Activated CD4-positive, alpha-beta T cell treated with anti-CD3 and anti-CD28 coated beads, Interleukin-2, amount 10 ng/mL, durations not matched to agents 7 days and 5 days (primary cell): ENCODE measurements around the gene STX12. TPM values are rescaled to one million over a fixed set of nuclear protein-coding genes. Genes with fewer than 3 reads are reported as not detected.
"Not testable (repeated sequence)": the region's sequence is repeated elsewhere in the genome, so short reads cannot be mapped to it uniquely, and the experiment has no call there.

Experiments
- CTCF ChIA-PET: fragments of 350-600 bp; sonication (Branson Sonifier 250); formaldehyde crosslinking; loops from one replicate; lab custom pipeline; 2021; ENCODE audit warnings: antibody characterized with exemption; lab: Charles Lee
- POLR2A ChIA-PET: fragments of 350-600 bp; sonication (Branson Sonifier 250); formaldehyde crosslinking; loops from one replicate; lab custom pipeline; 2021; ENCODE audit warnings: antibody characterized with exemption; lab: Charles Lee
- DNase-seq: peaks from one replicate; pipeline ENCODE4 v3.0.0-alpha.2; 2020
- H3K27ac Mint-ChIP-seq: one replicate; pipeline ENCODE4 v1.8.0; 2021; ENCODE audit warnings: mild to moderate bottlenecking, moderate library complexity, mixed read lengths
- H3K27me3 Mint-ChIP-seq: one replicate; pipeline ENCODE4 v1.8.0; 2021; ENCODE audit warnings: mixed read lengths
- H3K36me3 Mint-ChIP-seq: one replicate; pipeline ENCODE4 v1.8.0; 2021; ENCODE audit warnings: low read depth, mixed read lengths
- H3K4me1 Mint-ChIP-seq: one replicate; pipeline ENCODE4 v1.8.0; 2021; ENCODE audit warnings: mixed read lengths
- H3K4me3 Mint-ChIP-seq: one replicate; pipeline ENCODE4 v1.8.0; 2021; ENCODE audit warnings: mild to moderate bottlenecking, moderate library complexity, mixed read lengths
- H3K9me3 Mint-ChIP-seq: one replicate; pipeline ENCODE4 v1.8.0; 2021; ENCODE audit warnings: mixed read lengths
- total RNA-seq, 2 experiments: library from RNA; stranded (reverse); gene quantifications; one replicate each; pipeline ENCODE4 v1.2.3, GENCODE V29; 2021

The STX12 gene
- total RNA-seq, 2 experiments from 2014 or later, result 25.4 to 28.7 TPM

- Mint-ChIP-seq H3K27ac (no peak overlapping the region), H3K36me3 (peaks cover 15% of the 10 kb centered on the region), H3K4me3 (no peak overlapping the region), H3K27me3 (no peaks in the 10 kb centered on the region), H3K4me1 (peaks cover 24% of the 10 kb centered on the region), H3K9me3 (no peaks in the 10 kb centered on the region)
- no peak for DNase-seq
- POLR2A ChIA-PET, result no interaction called here
- CTCF ChIA-PET, result no interaction called here
Observed at GRCh38 chr1:27779122-27779521, 6.1 kb downstream of the STX12 start.

- POLR2A ChIA-PET, result no interaction called here
- Mint-ChIP-seq H3K9me3 (no peaks in the 10 kb centered on the region), H3K4me1 (peaks cover 6% of the 10 kb centered on the region), H3K27me3 (no peaks in the 10 kb centered on the region), H3K27ac (no peak overlapping the region), H3K4me3 (no peak overlapping the region), H3K36me3 (peaks cover 2% of the 10 kb centered on the region)
- DNase-seq, result no peak
- CTCF ChIA-PET, result interaction anchor here (1.1 kb wide), 1 partner anchor 10 kb away, joined by 3 read pairs; the partner anchor contains the start of gene STX12
Observed at GRCh38 chr1:27782950-27783349, 9.9 kb downstream of the STX12 start.

DNA sequence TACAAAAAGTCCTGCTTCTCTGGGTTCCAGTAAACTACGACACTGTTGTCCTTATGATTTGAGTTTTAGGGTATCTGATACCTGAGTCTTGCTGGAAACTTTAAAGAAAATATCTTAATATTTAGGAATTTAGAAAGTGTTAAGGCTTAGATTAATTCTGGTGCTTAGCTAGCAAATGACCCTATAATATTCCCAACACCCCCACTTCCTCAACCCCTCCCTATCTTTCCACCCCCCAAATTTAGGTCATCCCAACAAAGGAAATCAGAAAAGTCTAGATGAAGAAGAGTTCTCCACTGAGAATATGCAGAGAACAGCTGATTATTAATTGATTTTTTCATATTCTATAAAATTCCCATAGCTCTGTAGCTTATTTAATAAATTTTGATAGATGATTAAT, 11.7 kb downstream of the STX12 start:
- peaks cover 8% of the 10 kb centered on the region for H3K36me3 Mint-ChIP-seq
- ChIA-PET POLR2A (no interaction called here), CTCF (interaction anchor here (0.5 to 1.9 kb wide), 2 partner anchors 10 to 501 kb away, joined by 3 to 7 read pairs; no protein-coding TSS in a partner anchor)
- no peaks in the 10 kb centered on the region for H3K27me3 Mint-ChIP-seq
- H3K9me3 Mint-ChIP-seq, result no peaks in the 10 kb centered on the region
- no peak overlapping the region for H3K27ac Mint-ChIP-seq
- DNase-seq, result no peak
- H3K4me1 Mint-ChIP-seq, result peaks cover 3% of the 10 kb centered on the region
- no peak overlapping the region for H3K4me3 Mint-ChIP-seq

DNA sequence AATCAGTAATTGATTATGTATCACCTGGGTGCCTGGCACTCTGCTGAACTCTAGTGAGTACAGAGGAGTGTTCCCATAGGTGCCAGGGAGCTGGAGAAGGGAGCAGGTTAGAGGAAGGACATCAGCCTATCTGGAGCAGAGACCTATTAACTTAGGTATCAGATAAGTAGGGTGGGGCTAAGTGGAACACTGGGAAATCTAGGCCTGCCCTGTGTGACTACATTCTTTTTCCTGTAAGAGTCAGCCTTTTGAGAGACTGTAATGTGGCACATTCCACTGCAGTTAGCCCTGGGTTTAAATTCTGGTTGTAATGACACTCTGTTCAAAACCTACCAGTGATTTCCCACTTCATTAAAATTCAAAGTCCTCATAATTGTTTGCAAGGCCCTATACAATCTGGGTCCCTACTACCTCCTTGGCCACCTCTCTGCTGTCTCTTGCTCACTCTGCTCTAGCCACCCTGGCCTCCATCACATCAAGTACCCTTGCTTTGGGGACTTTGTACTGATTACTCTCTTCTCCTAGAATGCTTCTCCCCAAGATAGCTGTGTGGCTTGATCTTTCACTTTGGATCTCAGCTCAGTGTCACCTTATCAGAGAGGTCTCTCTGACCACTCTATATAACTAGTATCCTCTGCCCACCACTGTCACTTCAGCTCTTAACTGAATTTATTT, 12.9 kb downstream of the STX12 start:
- peaks cover 17% of the 10 kb centered on the region for H3K36me3 Mint-ChIP-seq
- H3K4me3 Mint-ChIP-seq, result no peak overlapping the region
- no peak for DNase-seq
- no peak overlapping the region for H3K27ac Mint-ChIP-seq
- ChIA-PET CTCF (interaction anchor here (0.6 to 1.9 kb wide), 3 partner anchors 11 to 66 kb away, joined by 3 to 7 read pairs (median 3); no protein-coding TSS in a partner anchor), POLR2A (no interaction called here)
- peaks cover 3% of the 10 kb centered on the region for H3K4me1 Mint-ChIP-seq
- no peaks in the 10 kb centered on the region for H3K27me3 Mint-ChIP-seq
- H3K9me3 Mint-ChIP-seq, result no peaks in the 10 kb centered on the region

GRCh38 chr1:27787895-27788294, 14.9 kb downstream of the STX12 start:
- Mint-ChIP-seq H3K9me3 (no peaks in the 10 kb centered on the region), H3K4me1 (peaks cover 2% of the 10 kb centered on the region), H3K4me3 (no peak overlapping the region), H3K27me3 (no peaks in the 10 kb centered on the region), H3K36me3 (peaks cover 25% of the 10 kb centered on the region), H3K27ac (no peak overlapping the region)
- CTCF ChIA-PET, result interaction anchor here (0.6 kb wide), 1 partner anchor 18 kb away, joined by 4 read pairs; no protein-coding TSS in a partner anchor
- POLR2A ChIA-PET, result no interaction called here
- DNase-seq, result no peak

- H3K27me3 Mint-ChIP-seq, result no peaks in the 10 kb centered on the region
- H3K4me3 Mint-ChIP-seq, result no peak overlapping the region
- peaks cover 33% of the 10 kb centered on the region for H3K36me3 Mint-ChIP-seq
- POLR2A ChIA-PET, result no interaction called here
- CTCF ChIA-PET, result interaction anchor here (0.8 kb wide), 1 partner anchor 18 kb away, joined by 3 read pairs; no protein-coding TSS in a partner anchor
- no peak for DNase-seq
- no peaks in the 10 kb centered on the region for H3K9me3 Mint-ChIP-seq
- no peak overlapping the region for H3K27ac Mint-ChIP-seq
- H3K4me1 Mint-ChIP-seq, result no peaks in the 10 kb centered on the region
Observed at GRCh38 chr1:27789540-27790041, 16.6 kb downstream of the STX12 start.

- POLR2A ChIA-PET, H3K4me1 Mint-ChIP-seq, H3K27me3 Mint-ChIP-seq, H3K27ac Mint-ChIP-seq, H3K9me3 Mint-ChIP-seq, H3K4me3 Mint-ChIP-seq, DNase-seq: not testable (repeated sequence)
- CTCF ChIA-PET, result interaction anchor here (0.6 to 0.8 kb wide), 2 partner anchors 19 to 74 kb away, joined by 3 read pairs; no protein-coding TSS in a partner anchor
- H3K36me3 Mint-ChIP-seq, result peaks cover 37% of the 10 kb centered on the region
Observed at GRCh38 chr1:27790270-27790669, 17.3 kb downstream of the STX12 start.

DNA sequence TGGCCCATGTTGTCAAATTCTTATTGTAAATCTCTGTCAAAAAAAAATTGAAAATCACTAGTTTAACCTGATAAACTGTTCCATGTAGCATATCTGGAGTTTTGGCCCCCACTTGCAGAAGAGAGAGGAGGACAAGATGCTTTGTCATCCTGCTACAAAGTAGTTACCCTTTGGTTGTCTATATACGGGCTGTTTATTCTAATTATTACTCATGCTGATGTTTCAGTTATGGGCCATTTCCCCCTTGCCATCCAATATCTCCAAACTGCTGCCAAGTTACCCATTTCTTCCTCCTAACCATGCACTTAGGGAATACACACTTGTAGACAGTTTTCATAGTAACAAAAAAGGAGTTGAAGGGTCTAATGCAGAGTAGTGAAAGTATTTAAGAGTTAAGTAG, 22.6 kb downstream of the STX12 start:
- H3K4me3 Mint-ChIP-seq, result no peak overlapping the region
- no peak overlapping the region for H3K27ac Mint-ChIP-seq
- peaks cover 2% of the 10 kb centered on the region for H3K4me1 Mint-ChIP-seq
- no peaks in the 10 kb centered on the region for H3K27me3 Mint-ChIP-seq
- CTCF ChIA-PET, result no interaction called here
- peaks cover 38% of the 10 kb centered on the region for H3K36me3 Mint-ChIP-seq
- POLR2A ChIA-PET, result no interaction called here
- H3K9me3 Mint-ChIP-seq, result no peaks in the 10 kb centered on the region
- DNase-seq, result no peak

- ChIA-PET POLR2A (no interaction called here), CTCF (no interaction called here)
- Mint-ChIP-seq H3K4me1 (no peaks in the 10 kb centered on the region), H3K4me3 (no peak overlapping the region), H3K27ac (no peak overlapping the region), H3K9me3 (no peaks in the 10 kb centered on the region), H3K27me3 (no peaks in the 10 kb centered on the region), H3K36me3 (peaks cover 27% of the 10 kb centered on the region)
- DNase-seq, result no peak
Observed at GRCh38 chr1:27804791-27805190, 31.8 kb downstream of the STX12 start.

DNA sequence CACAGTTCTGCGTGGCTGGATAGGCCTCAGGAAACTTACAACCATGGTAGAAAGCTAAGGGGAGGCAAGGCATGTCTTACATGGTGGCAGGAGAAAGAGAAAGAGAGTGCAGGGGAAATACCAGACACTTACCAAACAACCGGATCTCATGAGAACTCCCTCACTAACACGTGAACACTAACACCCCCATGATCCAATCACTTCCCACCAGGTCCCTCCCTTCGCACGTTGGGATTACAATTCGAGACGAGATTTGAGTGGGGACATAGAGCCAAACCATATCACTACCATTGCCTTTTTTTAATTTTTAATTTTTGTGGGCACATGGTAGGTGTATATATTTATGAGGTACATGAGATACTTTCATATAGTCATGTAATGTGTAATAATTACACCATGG, 33.7 kb downstream of the STX12 start:
- H3K27me3 Mint-ChIP-seq, result no peaks in the 10 kb centered on the region
- ChIA-PET CTCF (no interaction called here), POLR2A (no interaction called here)
- peaks cover 30% of the 10 kb centered on the region for H3K36me3 Mint-ChIP-seq
- no peak overlapping the region for H3K4me3 Mint-ChIP-seq
- no peak for DNase-seq
- no peaks in the 10 kb centered on the region for H3K4me1 Mint-ChIP-seq
- H3K27ac Mint-ChIP-seq, result no peak overlapping the region
- no peaks in the 10 kb centered on the region for H3K9me3 Mint-ChIP-seq

GRCh38 chr1:27807385-27807784, 34.4 kb downstream of the STX12 start:
- POLR2A ChIA-PET, result no interaction called here

DNA sequence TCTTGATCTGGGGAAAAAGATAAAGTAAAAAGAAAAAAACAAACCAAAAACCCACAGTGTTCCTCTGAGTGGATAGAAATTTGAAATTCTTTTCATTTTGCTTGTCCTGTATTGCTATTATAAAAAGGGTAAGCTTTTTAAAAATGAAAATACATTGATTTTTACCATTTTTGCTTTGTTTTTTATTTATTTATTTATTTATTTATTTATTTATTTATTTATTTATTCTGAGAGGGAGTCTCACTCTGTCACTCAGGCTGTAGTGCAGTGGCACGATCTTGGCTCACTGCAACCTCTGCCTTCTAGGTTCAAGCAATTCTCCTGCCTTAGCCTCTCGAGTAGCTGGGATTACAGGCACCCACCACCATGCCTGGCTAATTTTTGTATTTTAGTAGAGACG, 35.1 kb downstream of the STX12 start:
- H3K9me3 Mint-ChIP-seq, POLR2A ChIA-PET, H3K27ac Mint-ChIP-seq, H3K27me3 Mint-ChIP-seq, H3K4me3 Mint-ChIP-seq, CTCF ChIA-PET, H3K4me1 Mint-ChIP-seq, DNase-seq: not testable (repeated sequence)
- H3K36me3 Mint-ChIP-seq, result peaks cover 35% of the 10 kb centered on the region

More at GRCh38 chr1:27807385-27807784, 34.4 kb downstream of the STX12 start:
- DNase-seq, result no peak
- CTCF ChIA-PET, result no interaction called here
- H3K9me3 Mint-ChIP-seq, result no peaks in the 10 kb centered on the region
- H3K4me3 Mint-ChIP-seq, result no peak overlapping the region
- H3K27me3 Mint-ChIP-seq, result no peaks in the 10 kb centered on the region
- no peak overlapping the region for H3K27ac Mint-ChIP-seq
- H3K36me3 Mint-ChIP-seq, result peaks cover 34% of the 10 kb centered on the region
- no peaks in the 10 kb centered on the region for H3K4me1 Mint-ChIP-seq

DNA sequence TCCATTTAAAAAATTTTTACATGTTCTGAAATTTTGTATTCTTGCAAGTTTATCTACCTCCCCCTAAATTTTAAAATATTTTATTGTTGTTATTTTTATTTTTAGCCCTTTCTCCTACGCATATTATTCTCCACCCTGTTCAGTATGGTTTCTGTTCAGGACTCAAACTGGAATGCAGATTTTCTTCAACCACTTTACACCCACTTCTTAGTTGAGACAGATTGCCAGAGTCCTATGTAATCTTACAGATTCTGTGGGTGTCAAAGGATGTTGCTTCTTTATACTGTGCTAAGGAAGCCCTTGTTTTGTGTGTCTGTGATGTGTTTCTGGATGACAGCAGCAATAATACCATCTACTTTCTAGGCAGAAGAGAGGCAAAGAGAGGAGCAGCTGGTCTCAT, 36.9 kb downstream of the STX12 start:
- DNase-seq, result no peak
- ChIA-PET POLR2A (no interaction called here), CTCF (interaction anchor here (0.7 kb wide), 1 partner anchor 494 kb away, joined by 3 read pairs; no protein-coding TSS in a partner anchor)
- Mint-ChIP-seq H3K27ac (no peak overlapping the region), H3K9me3 (no peaks in the 10 kb centered on the region), H3K4me3 (no peak overlapping the region), H3K36me3 (peaks cover 33% of the 10 kb centered on the region), H3K27me3 (no peaks in the 10 kb centered on the region), H3K4me1 (no peaks in the 10 kb centered on the region)
